ENCODE measurements around the gene CCL16.

DNA sequence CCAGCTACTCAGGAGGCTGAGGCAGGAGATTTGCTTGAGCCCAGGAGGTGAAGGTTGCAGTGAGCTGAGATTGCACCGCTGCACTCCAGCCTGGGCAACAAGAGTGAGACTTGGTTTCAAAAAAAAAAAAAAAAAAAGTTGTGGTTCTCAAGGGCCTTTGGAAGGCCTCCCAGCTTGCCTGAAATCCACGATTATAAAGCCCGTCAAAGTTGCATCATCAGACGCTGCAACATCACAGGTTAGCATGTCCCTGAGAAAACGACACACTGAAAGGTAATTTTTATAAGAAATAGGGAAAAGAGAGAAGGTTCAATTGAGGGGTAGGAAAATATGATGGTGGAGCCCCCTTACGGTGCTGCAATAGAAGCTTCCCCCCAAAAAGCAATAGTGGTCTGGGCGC, 33.2 kb downstream of the CCL16 start:
- TF ChIP-seq POLR2AphosphoS5 (IDR thresholded peaks at IDR 0.05; ENCODE audit: low read depth) = no peak
- TF ChIP-seq, protein P1, sequence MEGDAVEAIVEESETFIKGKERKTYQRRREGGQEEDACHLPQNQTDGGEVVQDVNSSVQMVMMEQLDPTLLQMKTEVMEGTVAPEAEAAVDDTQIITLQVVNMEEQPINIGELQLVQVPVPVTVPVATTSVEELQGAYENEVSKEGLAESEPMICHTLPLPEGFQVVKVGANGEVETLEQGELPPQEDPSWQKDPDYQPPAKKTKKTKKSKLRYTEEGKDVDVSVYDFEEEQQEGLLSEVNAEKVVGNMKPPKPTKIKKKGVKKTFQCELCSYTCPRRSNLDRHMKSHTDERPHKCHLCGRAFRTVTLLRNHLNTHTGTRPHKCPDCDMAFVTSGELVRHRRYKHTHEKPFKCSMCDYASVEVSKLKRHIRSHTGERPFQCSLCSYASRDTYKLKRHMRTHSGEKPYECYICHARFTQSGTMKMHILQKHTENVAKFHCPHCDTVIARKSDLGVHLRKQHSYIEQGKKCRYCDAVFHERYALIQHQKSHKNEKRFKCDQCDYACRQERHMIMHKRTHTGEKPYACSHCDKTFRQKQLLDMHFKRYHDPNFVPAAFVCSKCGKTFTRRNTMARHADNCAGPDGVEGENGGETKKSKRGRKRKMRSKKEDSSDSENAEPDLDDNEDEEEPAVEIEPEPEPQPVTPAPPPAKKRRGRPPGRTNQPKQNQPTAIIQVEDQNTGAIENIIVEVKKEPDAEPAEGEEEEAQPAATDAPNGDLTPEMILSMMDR (IDR thresholded peaks at IDR 0.05; ENCODE audit: insufficient read depth, low read length) = no peak
